ENCODE results near the gene SLC13A5.

DNA sequence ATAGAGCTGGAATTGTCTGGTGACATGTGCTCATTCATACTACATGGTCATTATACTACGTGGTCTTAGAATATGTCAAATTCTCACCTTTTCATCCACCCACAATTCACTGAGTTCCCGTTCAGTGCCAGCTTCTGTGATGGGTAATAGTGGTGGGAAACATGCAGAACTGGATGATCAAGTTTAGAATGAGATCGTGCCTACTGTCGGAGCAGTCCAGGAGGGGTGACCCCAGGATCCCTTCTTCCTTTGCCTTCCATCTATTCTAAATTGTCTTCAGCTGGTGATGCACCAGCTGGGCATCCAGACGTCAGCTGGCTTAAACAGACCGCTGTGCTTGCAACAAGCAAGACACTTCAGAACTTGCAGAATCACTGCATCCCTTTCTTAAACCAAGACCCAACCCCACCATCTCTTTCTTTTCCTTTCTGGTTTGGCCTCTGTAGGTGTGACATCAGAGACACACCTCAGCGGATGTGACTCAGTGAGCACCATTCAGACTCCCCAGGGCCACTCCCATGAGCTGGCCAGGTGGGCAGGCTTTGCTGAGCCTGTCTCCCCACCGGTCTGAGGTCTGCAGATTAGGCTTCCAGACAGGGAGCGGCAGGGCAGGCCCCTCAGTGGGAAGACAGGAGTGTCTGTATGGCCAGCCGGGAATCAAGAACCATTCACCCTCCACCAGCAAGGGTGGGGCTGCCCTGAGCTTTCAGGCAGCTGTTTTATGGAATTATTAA, 43.5 kb downstream of the SLC13A5 start:
- TF ChIP-seq ZNF274 (IDR thresholded peaks at IDR 0.05; ENCODE audit: low read depth, low read length) = no peak
- TF ChIP-seq YY1 (IDR thresholded peaks at IDR 0.05; ENCODE audit: insufficient read depth, insufficient read length) = no peak

Data from NT2/D1 (cell line).